ENCODE measurements around the gene OR2AE1. TPM values are rescaled to one million over a fixed set of nuclear protein-coding genes. Genes with fewer than 3 reads are reported as not detected.
A peak's percentile ranks its signal among the peaks of the same experiment; 100 is the strongest.

Gene OR2AE1
- total and polyA plus RNA-seq, 2 of the 13 experiments (the other 11 are each of a cell fraction or from before 2014, with no cell fraction given) = not detected

- no peak; the same call in 1 of the 2 replicates for TF ChIP-seq ZNF784 (CRISPR knock-in tag; IDR thresholded peaks at IDR 0.05; ENCODE audit: borderline replicate concordance)
- TF ChIP-seq FOXO4 (CRISPR knock-in tag; conservative IDR thresholded peaks at IDR 0.05) = no peak
- peak; percentile 76; the same call in 1 of the 2 replicates for TF ChIP-seq ZNF710 (CRISPR knock-in tag; IDR thresholded peaks at IDR 0.05; ENCODE audit: borderline replicate concordance)
- peak; percentile 76; the same call in 1 of the 2 replicates for TF ChIP-seq BRF2 (CRISPR knock-in tag; IDR thresholded peaks at IDR 0.05)
- no peak for TF ChIP-seq FOXA1 (IDR thresholded peaks at IDR 0.05)
- no peak; the same call in 1 of the 2 replicates for TF ChIP-seq FOXA1 (CRISPR knock-in tag; IDR thresholded peaks at IDR 0.05)
- peak; percentile 96 for TF ChIP-seq GMEB1 (CRISPR knock-in tag; IDR thresholded peaks at IDR 0.05; ENCODE audit: borderline replicate concordance)
- peak; percentile 58; the same call in 1 of the 2 replicates for TF ChIP-seq PREB (CRISPR knock-in tag; IDR thresholded peaks at IDR 0.05)
- TF ChIP-seq BATF2 (CRISPR knock-in tag; IDR thresholded peaks at IDR 0.05) = no peak; the same call in 1 of the 2 replicates
- no peak for TF ChIP-seq TOE1 (CRISPR knock-in tag; IDR thresholded peaks at IDR 0.05)
- 0 out of 2 replicates have a peak, but pooled peaks have one; percentile 27 for TF ChIP-seq ZBTB14 (CRISPR knock-in tag; IDR thresholded peaks at IDR 0.05)
- no peak; the same call in 1 of the 2 replicates for TF ChIP-seq ZNF33B (CRISPR knock-in tag; IDR thresholded peaks at IDR 0.05)
- TF ChIP-seq HNRNPH1 (optimal IDR thresholded peaks at IDR 0.05; ENCODE audit: low read depth, low read length) = no peak
- TF ChIP-seq ZNF703 (CRISPR knock-in tag; IDR thresholded peaks at IDR 0.05; ENCODE audit: borderline replicate concordance) = peak; percentile 45; the same call in 1 of the 2 replicates
- TF ChIP-seq TFAP4 (IDR thresholded peaks at IDR 0.05; ENCODE audit: borderline replicate concordance, low read depth) = peak; percentile 33; the same call in 1 of the 2 replicates
Observed at GRCh38 chr7:99918959-99919813, 42.4 kb upstream of the OR2AE1 start, which contains the start of gene TRIM4 (continued).
